GM19023 (cell line): Measurements from ENCODE around the gene ZNF888.
"Not testable (repeated sequence)": the region's sequence is repeated elsewhere in the genome, so short reads cannot be mapped to it uniquely, and the experiment has no call there.

ENCODE experiments used
- ATAC-seq: cut with Tn5 transposase; IDR thresholded peaks from one replicate; pipeline ENCODE4 v1.9.1; 2021; ENCODE audit warnings: mild to moderate bottlenecking, moderate library complexity; ENCODE audit not compliant: unreplicated experiment

Gene ZNF888

GRCh38 chr19:52922841-52923777 is at the start of gene ZNF888:
TSS of gene ZNF888 (minus strand) at chr19:52923428. CDS start at chr19:52917873, 5,555 bp downstream.
- ATAC-seq: peak; percentile 94

- no peak for ATAC-seq
Measured at GRCh38 chr19:52967772-52968171, 44.5 kb upstream of the ZNF888 start.

- ATAC-seq: peak; percentile 19
Measured at GRCh38 chr19:52963247-52963618, 40.0 kb upstream of the ZNF888 start.

GRCh38 chr19:52962394-52963246 is 39.4 kb upstream of the ZNF888 start, which contains the start of gene ZNF816:
TSS of gene ZNF816 (minus strand) at chr19:52962881. CDS start at chr19:52956089, 6,792 bp downstream.
- peak; percentile 98 for ATAC-seq

GRCh38 chr19:52961981-52962380 is 38.8 kb upstream of the ZNF888 start:
- no peak for ATAC-seq

- no peak for ATAC-seq
Measured at GRCh38 chr19:52959613-52960295, 36.5 kb upstream of the ZNF888 start.

- ATAC-seq: no peak
Measured at GRCh38 chr19:52957591-52957990, 34.4 kb upstream of the ZNF888 start.

- ATAC-seq: no peak
Measured at GRCh38 chr19:52956917-52957316, 33.7 kb upstream of the ZNF888 start.

GRCh38 chr19:52949422-52949821 is 26.2 kb upstream of the ZNF888 start:
- no peak for ATAC-seq

GRCh38 chr19:52948025-52948770 is 25.0 kb upstream of the ZNF888 start:
- no peak for ATAC-seq

GRCh38 chr19:52946322-52947310 is 23.4 kb upstream of the ZNF888 start:
- no peak for ATAC-seq

GRCh38 chr19:52945652-52946321 is 22.6 kb upstream of the ZNF888 start:
- ATAC-seq: no peak

GRCh38 chr19:52944703-52945493 is 21.7 kb upstream of the ZNF888 start:
- not testable (repeated sequence) for ATAC-seq

GRCh38 chr19:52943884-52944643 is 20.8 kb upstream of the ZNF888 start:
- no peak for ATAC-seq

GRCh38 chr19:52943134-52943883 is 20.1 kb upstream of the ZNF888 start:
- ATAC-seq: no peak
